Brain microvascular endothelial cell (primary cell): ENCODE results near the gene DHRS12.

Experiments
- DNase-seq: peaks from one replicate; pipeline ENCODE4 v3.0.0-alpha.2; 2020
- H3K27ac ChIP-seq: fragments of 250-450 bp; sonication (Bioruptor Pico); 2 replicates; pipeline ENCODE4 v1.5.1; 2020; ENCODE audit warnings: mild to moderate bottlenecking, moderate library complexity
- H3K27me3 ChIP-seq: fragments of 250-450 bp; sonication (Bioruptor Pico); replicated peaks from 2 replicates; pipeline ENCODE4 v1.5.1; 2020; ENCODE audit warnings: mild to moderate bottlenecking
- H3K36me3 ChIP-seq: fragments of 250-450 bp; sonication (Bioruptor Pico); replicated peaks from 2 replicates; pipeline ENCODE4 v1.5.1; 2020; ENCODE audit warnings: mild to moderate bottlenecking
- H3K4me3 ChIP-seq: 2 replicates; pipeline ENCODE4 v1.5.1; 2011; ENCODE audit warnings: low read depth, mild to moderate bottlenecking, control low read depth, low read length, moderate library complexity
- CTCF ChIP-seq: IDR thresholded peaks from 2 replicates; pipeline ENCODE4 v1.5.1; 2011; ENCODE audit warnings: low read depth, mild to moderate bottlenecking, moderate library complexity, low read length, control low read depth, inconsistent platforms; ENCODE audit errors: missing control alignments
- in situ Hi-C: cut with HindIII; loops from 2 replicates; pipeline ENCODE4 v1.10.0; 2017; ENCODE audit warnings: low sequenced_read_pairs, low pct_ligation_motif_present

The DHRS12 gene

DNA sequence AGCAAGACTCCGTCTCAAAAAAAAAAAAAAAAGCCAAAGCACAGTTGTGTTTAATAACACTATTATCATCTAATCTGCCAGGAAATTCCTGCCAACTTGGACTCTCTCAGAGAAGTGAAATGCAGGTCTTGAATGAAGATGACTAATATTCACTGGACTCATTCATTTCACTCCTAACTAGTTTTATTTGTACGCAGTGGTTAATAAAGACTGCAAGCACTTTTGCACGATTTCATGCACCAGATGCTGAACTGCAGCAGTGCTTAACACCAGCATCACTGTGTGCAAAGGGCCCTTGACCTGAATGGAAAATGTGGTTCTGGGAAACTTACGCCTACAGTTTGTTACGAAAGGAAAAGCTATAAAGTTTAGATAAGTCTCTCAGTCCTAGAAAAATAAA, 63.3 kb downstream of the DHRS12 start:
- Histone ChIP-seq H3K27ac (no peak overlapping the region), H3K36me3 (peaks cover 3% of the 10 kb centered on the region), H3K27me3 (no peaks in the 10 kb centered on the region), H3K4me3 (no peak overlapping the region)
- in situ Hi-C loops = no loop called here
- TF ChIP-seq CTCF = no peak
- DNase-seq = no peak

DNA sequence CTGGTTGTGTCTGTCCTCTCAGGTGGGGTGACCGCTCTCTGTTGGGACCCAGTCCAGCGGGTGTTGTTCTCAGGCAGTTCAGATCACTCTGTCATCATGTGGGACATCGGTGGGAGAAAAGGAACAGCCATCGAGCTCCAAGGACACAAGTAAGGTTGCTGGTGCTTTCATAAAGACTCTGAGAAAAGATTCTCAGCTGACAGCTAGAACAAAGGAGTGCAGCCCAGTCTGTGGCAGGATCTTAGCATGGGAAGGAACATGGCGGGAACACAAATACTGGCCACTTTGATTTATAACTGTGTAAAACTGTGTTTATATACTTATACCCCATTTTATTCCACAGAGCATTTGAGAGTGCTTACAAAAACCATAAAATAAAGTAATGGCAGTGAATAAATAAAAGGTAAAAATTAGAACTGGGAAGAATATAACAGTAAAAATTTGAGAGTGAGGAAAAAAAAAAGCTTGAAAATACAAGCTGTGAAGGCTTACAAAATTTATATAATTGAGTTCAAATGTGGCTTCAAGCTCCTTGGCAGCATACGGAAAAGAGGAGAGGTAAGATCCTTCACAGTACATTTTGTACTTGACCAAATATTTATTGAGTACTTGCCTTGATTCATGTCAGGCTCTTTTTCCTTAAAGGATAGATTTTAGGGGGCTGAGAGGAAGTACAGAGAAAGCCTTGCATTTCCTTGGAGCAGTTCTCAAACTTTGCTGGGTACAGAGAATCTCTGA, 64.8 kb downstream of the DHRS12 start:
- Histone ChIP-seq H3K27ac (no peak overlapping the region), H3K27me3 (no peaks in the 10 kb centered on the region), H3K4me3 (no peak overlapping the region), H3K36me3 (peaks cover 3% of the 10 kb centered on the region)
- DNase-seq = no peak
- in situ Hi-C loops = no loop called here
- no peak for TF ChIP-seq CTCF

DNA sequence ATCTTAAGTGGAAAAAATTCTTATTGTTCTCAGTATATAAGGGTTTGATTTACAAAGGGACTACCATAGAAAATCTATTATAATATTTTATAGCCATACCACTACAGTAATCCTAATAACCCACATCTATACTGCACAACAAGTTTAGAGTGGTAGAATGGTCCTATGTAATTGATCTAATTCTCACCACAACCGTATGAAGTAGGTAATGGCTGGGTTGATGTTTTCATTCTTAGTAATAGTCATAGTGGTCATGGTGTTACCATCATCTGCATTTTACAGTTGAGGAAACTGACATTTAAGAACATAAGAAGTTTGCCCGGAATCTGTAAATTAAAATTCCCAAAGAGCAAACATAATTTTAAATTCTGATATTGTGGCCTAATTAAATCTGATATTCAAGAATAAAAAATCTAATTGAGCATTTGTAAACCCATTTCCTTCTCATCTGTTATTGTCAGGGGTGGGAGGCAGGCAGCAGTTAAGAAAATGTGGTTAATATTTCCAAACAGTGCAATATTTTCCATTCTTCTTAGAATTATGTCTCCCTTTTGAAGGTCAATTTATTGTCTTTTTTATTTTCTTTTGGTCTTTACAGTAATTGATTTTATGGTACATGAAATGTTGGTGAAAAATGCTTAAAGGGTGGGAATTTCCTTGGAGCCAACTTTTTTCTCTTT, 65.6 kb downstream of the DHRS12 start:
- Histone ChIP-seq H3K27me3 (no peaks in the 10 kb centered on the region), H3K4me3 (no peak overlapping the region), H3K36me3 (peaks cover 3% of the 10 kb centered on the region), H3K27ac (no peak overlapping the region)
- in situ Hi-C loops = no loop called here
- no peak for DNase-seq
- no peak for TF ChIP-seq CTCF

GRCh38 chr13:51737609-51738008, 66.4 kb downstream of the DHRS12 start:
- Histone ChIP-seq H3K27me3 (no peaks in the 10 kb centered on the region), H3K27ac (no peak overlapping the region), H3K4me3 (no peak overlapping the region), H3K36me3 (peaks cover 3% of the 10 kb centered on the region)
- no peak for TF ChIP-seq CTCF
- DNase-seq = no peak
- in situ Hi-C loops = no loop called here

GRCh38 chr13:51734786-51735185, 69.2 kb downstream of the DHRS12 start:
- Histone ChIP-seq H3K27ac (no peak overlapping the region), H3K36me3 (peaks cover 3% of the 10 kb centered on the region), H3K27me3 (no peaks in the 10 kb centered on the region), H3K4me3 (no peak overlapping the region)
- no peak for DNase-seq
- in situ Hi-C loops = no loop called here
- TF ChIP-seq CTCF = no peak
